ENCODE data around the gene LHFPL6.

- TF ChIP-seq CTCF (IDR thresholded peaks at IDR 0.05; ENCODE audit: low read length): no peak
- TF ChIP-seq EZH2 (IDR thresholded peaks at IDR 0.05; ENCODE audit: borderline replicate concordance, low read length): no peak
Measured at GRCh38 chr13:39596176-39596575, 6.8 kb downstream of the LHFPL6 start.

All from OCI-LY1 (cell line).